ENCODE measurements around the gene ESR2.

DNA sequence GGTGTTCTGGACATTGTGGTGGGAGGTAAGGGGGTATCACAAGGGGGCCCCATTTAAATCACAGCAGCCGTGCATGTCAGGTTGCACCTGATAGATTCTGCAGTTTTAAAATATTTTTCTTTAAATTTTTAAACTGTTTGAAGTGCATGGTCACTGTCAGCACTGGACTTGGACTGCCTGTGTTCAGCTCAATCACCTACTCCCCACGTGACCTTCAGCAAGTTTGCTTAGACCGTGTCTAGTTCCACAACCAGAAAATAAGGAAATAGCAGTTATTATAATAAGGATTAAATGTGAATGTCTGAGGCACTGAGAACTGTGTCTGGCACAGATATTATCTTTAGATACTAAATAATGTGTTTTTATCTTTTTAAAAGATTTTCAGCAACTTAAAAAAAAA is 64.7 kb downstream of the ESR2 start:
- TF ChIP-seq RAD21 (IDR thresholded peaks at IDR 0.05 in 1 of 2, conservative IDR thresholded peaks at IDR 0.05 in 1 of 2; ENCODE audit: low read depth in 2 of 2, low read length in 2 of 2) (no peak), YY1 (IDR thresholded peaks at IDR 0.05; ENCODE audit: low read depth, low read length) (no peak), EZH2 (IDR thresholded peaks at IDR 0.05; ENCODE audit: low read depth, low read length, severe bottlenecking) (no peak), SUZ12 (IDR thresholded peaks at IDR 0.05; ENCODE audit: low read length) (no peak)
- TF ChIP-seq, protein P1, sequence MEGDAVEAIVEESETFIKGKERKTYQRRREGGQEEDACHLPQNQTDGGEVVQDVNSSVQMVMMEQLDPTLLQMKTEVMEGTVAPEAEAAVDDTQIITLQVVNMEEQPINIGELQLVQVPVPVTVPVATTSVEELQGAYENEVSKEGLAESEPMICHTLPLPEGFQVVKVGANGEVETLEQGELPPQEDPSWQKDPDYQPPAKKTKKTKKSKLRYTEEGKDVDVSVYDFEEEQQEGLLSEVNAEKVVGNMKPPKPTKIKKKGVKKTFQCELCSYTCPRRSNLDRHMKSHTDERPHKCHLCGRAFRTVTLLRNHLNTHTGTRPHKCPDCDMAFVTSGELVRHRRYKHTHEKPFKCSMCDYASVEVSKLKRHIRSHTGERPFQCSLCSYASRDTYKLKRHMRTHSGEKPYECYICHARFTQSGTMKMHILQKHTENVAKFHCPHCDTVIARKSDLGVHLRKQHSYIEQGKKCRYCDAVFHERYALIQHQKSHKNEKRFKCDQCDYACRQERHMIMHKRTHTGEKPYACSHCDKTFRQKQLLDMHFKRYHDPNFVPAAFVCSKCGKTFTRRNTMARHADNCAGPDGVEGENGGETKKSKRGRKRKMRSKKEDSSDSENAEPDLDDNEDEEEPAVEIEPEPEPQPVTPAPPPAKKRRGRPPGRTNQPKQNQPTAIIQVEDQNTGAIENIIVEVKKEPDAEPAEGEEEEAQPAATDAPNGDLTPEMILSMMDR (IDR thresholded peaks at IDR 0.05; ENCODE audit: control extremely low read depth in 1 of 3, insufficient read depth in 1 of 3, low read depth in 1 of 3, low read length in 3 of 3) = no peak
